GM12892 (cell line): Measurements from ENCODE around the gene ATP5F1E.

Source experiments
- DNase-seq: peaks from one replicate; pipeline ENCODE4 v3.0.0; 2011; ENCODE audit not compliant: insufficient read length
- FAIRE-seq: peaks from 2 replicates; lab custom pipeline; 2011; peaks lifted over from hg19 to GRCh38; lab: Jason Lieb, UNC
- POLR2A ChIP-seq: IDR thresholded peaks from 2 replicates; pipeline ENCODE4 v1.6.1; 2011; ENCODE audit warnings: low read depth, low read length, control low read depth
- POLR2AphosphoS5 ChIP-seq: IDR thresholded peaks from 2 replicates; pipeline ENCODE4 v1.6.1; 2011; ENCODE audit warnings: low read depth, low read length, control low read depth
- TAF1 ChIP-seq: IDR thresholded peaks from 2 replicates; pipeline ENCODE4 v1.6.1; 2011; ENCODE audit warnings: low read depth, mild to moderate bottlenecking, control low read depth, low read length, borderline replicate concordance

ATP5F1E gene

DNA sequence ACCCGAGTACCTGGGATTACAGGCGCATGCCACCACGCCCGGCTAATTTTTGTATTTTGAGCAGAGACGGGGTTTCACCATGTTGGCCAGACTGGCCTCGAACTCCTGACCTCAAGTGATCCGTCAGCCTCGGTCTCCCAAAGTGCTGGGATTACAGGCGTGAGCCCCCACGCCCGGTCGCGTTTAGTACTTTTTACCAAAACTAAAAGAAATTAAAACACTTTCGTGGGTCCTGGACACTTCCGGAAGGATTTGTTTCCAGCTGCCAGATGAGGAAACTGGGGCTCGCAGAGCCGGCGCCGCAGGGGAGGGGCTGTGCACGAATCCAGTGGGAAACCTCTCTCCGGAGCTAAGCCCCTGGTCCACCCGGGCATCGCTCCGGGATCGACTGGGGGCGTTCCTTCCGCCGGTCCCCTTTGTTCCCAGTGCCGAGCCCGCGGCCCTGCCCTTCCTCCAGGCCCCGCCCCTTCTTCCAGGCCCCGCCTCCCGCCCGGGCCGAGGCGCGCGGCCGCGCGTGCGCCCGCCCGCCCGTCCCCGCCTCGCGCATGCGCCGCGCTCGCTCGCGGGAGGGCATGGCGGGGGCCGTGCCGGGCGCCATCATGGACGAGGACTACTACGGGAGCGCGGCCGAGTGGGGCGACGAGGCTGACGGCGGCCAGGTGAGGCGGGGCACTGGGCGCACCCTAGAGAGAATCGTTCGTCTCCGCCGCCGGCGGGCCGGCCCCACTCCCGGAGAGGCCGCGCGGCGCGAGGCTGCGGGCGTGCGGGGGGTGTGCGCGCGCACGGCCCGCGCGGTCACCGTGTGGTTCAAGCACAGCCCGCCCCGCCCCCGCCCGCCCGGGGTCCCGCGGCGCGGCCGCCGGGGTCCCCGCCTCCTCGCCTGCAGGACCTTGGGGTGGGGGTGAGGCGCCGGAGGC is 51.2 kb downstream of the ATP5F1E start, which contains the start of gene NELFCD:
NELFCD (plus strand) TSS at position 546 of the 917 bp plus-strand sequence; CDS start at position 600, 54 bp downstream.
- DNase-seq: peak; percentile 97
- peak; percentile 78 for FAIRE-seq
- peak; percentile 93 for TF ChIP-seq POLR2A
- TF ChIP-seq TAF1: peak; percentile 19; the same call in 1 of the 2 replicates
- peak; percentile 88 for TF ChIP-seq POLR2AphosphoS5

DNA sequence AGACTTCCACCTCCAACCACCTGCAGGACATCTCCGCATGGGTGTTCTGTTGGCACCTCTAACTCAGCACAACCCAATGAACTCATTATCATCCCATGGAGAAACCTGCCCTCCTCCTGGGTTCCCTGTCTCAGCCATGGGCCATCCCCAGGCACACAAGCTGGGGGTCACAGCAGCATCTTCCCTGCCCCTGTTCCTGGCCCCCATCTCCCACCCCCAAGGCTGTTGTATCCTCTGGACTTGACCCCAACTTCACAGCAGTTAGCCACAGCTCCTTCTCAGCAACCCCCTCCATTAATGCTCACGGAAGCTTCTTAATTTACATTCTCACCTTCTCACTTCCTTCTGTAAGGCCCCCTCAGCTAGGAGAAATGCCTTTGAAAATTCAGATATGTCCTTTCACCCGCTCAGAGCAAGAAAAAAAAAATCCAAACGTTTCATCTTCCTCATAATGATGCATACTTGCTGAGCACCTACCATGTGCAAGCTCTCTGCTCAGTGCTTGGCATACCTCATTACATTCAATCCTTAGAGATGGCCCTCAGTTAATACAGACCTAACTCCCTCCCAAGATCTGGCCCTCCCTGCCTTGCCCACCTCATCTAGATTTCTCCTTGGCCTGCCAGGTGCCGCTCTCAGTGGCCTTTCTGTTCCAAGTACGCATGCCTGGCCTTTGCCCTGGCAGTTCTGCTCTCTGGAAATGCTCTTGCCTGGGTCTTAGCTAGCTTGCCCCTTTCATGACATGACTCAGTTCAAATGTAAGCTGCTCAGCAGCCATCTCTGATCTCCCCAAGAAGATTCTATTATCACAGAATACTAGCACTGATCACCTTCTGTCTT is 53.6 kb downstream of the ATP5F1E start:
- DNase-seq (no peak), FAIRE-seq (no peak)
- no peak for TF ChIP-seq POLR2AphosphoS5
- TF ChIP-seq TAF1: no peak
- TF ChIP-seq POLR2A: no peak

DNA sequence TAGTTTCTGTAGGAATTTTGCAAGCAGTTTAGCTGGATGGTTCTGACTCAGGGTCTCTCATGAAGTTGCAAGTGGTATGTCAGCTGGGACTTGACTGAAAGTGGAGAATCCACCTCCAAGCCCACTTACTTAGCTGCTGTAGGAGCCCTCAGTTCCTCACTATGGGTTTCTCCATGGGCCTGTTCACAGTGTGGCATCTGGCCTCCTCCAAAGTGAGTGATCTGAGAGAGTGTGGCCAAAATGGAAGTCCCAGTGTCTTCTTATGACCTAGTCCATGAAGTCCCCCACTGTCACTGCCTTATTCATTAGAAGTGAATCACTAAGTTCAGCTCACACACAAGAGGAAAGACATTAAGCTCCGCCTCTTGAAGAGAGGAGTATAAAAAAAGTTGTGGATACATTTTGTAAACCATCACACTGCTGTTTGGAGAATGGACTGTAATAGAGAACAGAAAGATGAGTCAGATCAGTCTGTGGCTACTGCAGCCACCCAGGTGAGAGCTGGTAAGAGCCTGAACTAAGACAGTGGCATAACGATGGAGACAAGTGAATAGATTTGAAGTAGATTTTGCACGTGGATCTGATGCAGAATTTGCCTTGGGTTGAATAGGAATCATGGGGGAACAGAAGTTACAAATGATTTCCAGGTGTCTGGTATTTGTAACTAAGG is 55.9 kb downstream of the ATP5F1E start:
- no peak for TF ChIP-seq TAF1
- TF ChIP-seq POLR2AphosphoS5: no peak
- no peak for TF ChIP-seq POLR2A
- FAIRE-seq (no peak), DNase-seq (no peak)
